ENCODE results near the gene CRYM. TPM values are rescaled to one million over a fixed set of nuclear protein-coding genes. Genes with fewer than 3 reads are reported as not detected.
"Not testable (repeated sequence)": the region's sequence is repeated elsewhere in the genome, so short reads cannot be mapped to it uniquely, and the experiment has no call there.

Gene CRYM
- total and polyA plus RNA-seq, 2 donors (not counting 3 experiments of a cell fraction or from before 2014, with no cell fraction given): not detected

GRCh38 chr16:21250072-21250923, 27.8 kb downstream of the CRYM start:
- dilution Hi-C loops (cut with MboI; ENCODE audit: extremely low pct_ligation_motif_present, low sequenced_read_pairs): no loop called here
- Histone ChIP-seq H3K4me2 (ENCODE audit: insufficient read depth, low read length) (no peak overlapping the region), H3K27ac (ENCODE audit: insufficient read depth, low read depth, low read length) (no peak overlapping the region), H3K4me1 (ENCODE audit: control insufficient read depth, extremely low read depth, insufficient read depth, low read length) (no peaks in the 10 kb centered on the region), H3K27me3 (ENCODE audit: control insufficient read depth in 2 of 2, insufficient read depth in 2 of 2, low read length in 2 of 2) (peaks cover 0 to 4% of the 10 kb centered on the region in 2 experiments), H3K4me3 (replicated peaks in 1 of 3; ENCODE audit: insufficient read depth in 1 of 3, low read depth in 1 of 3, low read length in 3 of 3) (no peak overlapping the region), H3K9ac (replicated peaks; ENCODE audit: extremely low read depth, insufficient read depth, low read length) (no peak overlapping the region), H3K9me3 (replicated peaks; ENCODE audit: control insufficient read depth, insufficient read depth, low read length) (no peaks in the 10 kb centered on the region), H2AFZ (ENCODE audit: low read depth, low read length) (no peak overlapping the region), H3K9me1 (replicated peaks; ENCODE audit: control insufficient read depth, extremely low read depth, insufficient read depth, low read length) (no peaks in the 10 kb centered on the region), H3K79me2 (ENCODE audit: control insufficient read depth, insufficient read depth, low read length) (no peaks in the 10 kb centered on the region), H3K36me3 (ENCODE audit: control insufficient read depth in 2 of 2, extremely low read depth in 1 of 2, insufficient read depth in 2 of 2, low read length in 2 of 2) (no peaks in the 10 kb centered on the region), H4K20me1 (replicated peaks; ENCODE audit: control insufficient read depth, extremely low read depth, insufficient read depth, low read length) (no peaks in the 10 kb centered on the region)
- intact Hi-C loops (cut with micrococcal nuclease): no loop called here
- DNase-seq (ENCODE audit: low read depth, low spot score) (no peak), FAIRE-seq (no peak)
- ChIA-PET CTCF (no interaction called here), POLR2A (no interaction called here)
- no TSS peak for BruUV-seq (replicated peaks)
- TF ChIP-seq MYC (IDR thresholded peaks at IDR 0.05; ENCODE audit: low read depth, low read length): no peak
- no peak for TF ChIP-seq FOS (IDR thresholded peaks at IDR 0.05; ENCODE audit: borderline replicate concordance, insufficient read depth, low read length)
- no peak for TF ChIP-seq POLR2A (IDR thresholded peaks at IDR 0.05; ENCODE audit: low read depth, low read length)
- no peak for TF ChIP-seq POLR2AphosphoS5 (IDR thresholded peaks at IDR 0.05; ENCODE audit: insufficient read depth, low read depth, low read length)
- no peak for TF ChIP-seq JUN (IDR thresholded peaks at IDR 0.05; ENCODE audit: borderline replicate concordance, insufficient read depth, insufficient read length, low read depth)
- TF ChIP-seq MAX (IDR thresholded peaks at IDR 0.05; ENCODE audit: insufficient read depth, insufficient read length): no peak
- TF ChIP-seq GATA2 (IDR thresholded peaks at IDR 0.05; ENCODE audit: insufficient read depth, insufficient read length, low read depth, low read length): no peak
- TF ChIP-seq CTCF (IDR thresholded peaks at IDR 0.05; ENCODE audit: extremely low read depth in 1 of 2, insufficient read depth in 1 of 2, low read depth in 1 of 2, low read length in 2 of 2): no peak
- no peak for TF ChIP-seq EZH2 (IDR thresholded peaks at IDR 0.05; ENCODE audit: borderline replicate concordance, low read depth, low read length, severe bottlenecking)

GRCh38 chr16:21248179-21248578, 29.9 kb downstream of the CRYM start:
- not testable (repeated sequence) for H3K4me2 ChIP-seq (ENCODE audit: insufficient read depth, low read length); BruUV-seq (replicated peaks)
- CTCF ChIA-PET: interaction anchor here (0.7 kb wide), 1 partner anchor 18 kb away, joined by 3 read pairs; no protein-coding TSS in a partner anchor

More at GRCh38 chr16:21248179-21248578, 29.9 kb downstream of the CRYM start:
- POLR2A ChIA-PET; H2AFZ ChIP-seq (ENCODE audit: low read depth, low read length); H3K4me1 ChIP-seq (ENCODE audit: control insufficient read depth, extremely low read depth, insufficient read depth, low read length); H3K36me3 ChIP-seq (ENCODE audit: control insufficient read depth in 2 of 2, extremely low read depth in 1 of 2, insufficient read depth in 2 of 2, low read length in 2 of 2); FAIRE-seq; H3K9ac ChIP-seq (replicated peaks; ENCODE audit: extremely low read depth, insufficient read depth, low read length); DNase-seq (ENCODE audit: low read depth, low spot score); intact Hi-C loops (cut with micrococcal nuclease); H3K9me3 ChIP-seq (replicated peaks; ENCODE audit: control insufficient read depth, insufficient read depth, low read length); H3K9me1 ChIP-seq (replicated peaks; ENCODE audit: control insufficient read depth, extremely low read depth, insufficient read depth, low read length); H3K4me3 ChIP-seq (replicated peaks in 1 of 3; ENCODE audit: insufficient read depth in 1 of 3, low read depth in 1 of 3, low read length in 3 of 3); H3K79me2 ChIP-seq (ENCODE audit: control insufficient read depth, insufficient read depth, low read length); H3K27me3 ChIP-seq (ENCODE audit: control insufficient read depth in 2 of 2, insufficient read depth in 2 of 2, low read length in 2 of 2); dilution Hi-C loops (cut with MboI; ENCODE audit: extremely low pct_ligation_motif_present, low sequenced_read_pairs); H3K27ac ChIP-seq (ENCODE audit: insufficient read depth, low read depth, low read length); H4K20me1 ChIP-seq (replicated peaks; ENCODE audit: control insufficient read depth, extremely low read depth, insufficient read depth, low read length): not testable (repeated sequence)

Measured in endothelial cell of umbilical vein (primary cell).